Cardiac muscle cell (in vitro differentiated cells and primary cell): ENCODE measurements around the gene ELL. TPM values are rescaled to one million over a fixed set of nuclear protein-coding genes. Genes with fewer than 3 reads are reported as not detected.

Experiments used
- DNase-seq, 2 donors: peaks; one replicate each; pipeline versions ENCODE4 v3.0.0 to v3.0.0-alpha.2; 2010 to 2017; ENCODE audit warnings: low read depth in 1 of 2, low spot score in 1 of 2
- H3K27ac ChIP-seq: fragments of 200-600 bp; sonication (generic); 2 replicates; pipeline ENCODE4 v1.5.1; 2016
- H3K27me3 ChIP-seq: fragments of 200-600 bp; sonication (generic); 2 replicates; pipeline ENCODE4 v1.6.0; 2016; ENCODE audit warnings: control low read depth
- H3K36me3 ChIP-seq: fragments of 200-600 bp; sonication (generic); 2 replicates; pipeline ENCODE4 v1.5.1; 2016; ENCODE audit warnings: control low read depth
- H3K4me1 ChIP-seq: fragments of 200-600 bp; sonication (generic); 2 replicates; pipeline ENCODE4 v1.8.1; 2017; ENCODE audit warnings: low read depth, mild to moderate bottlenecking, mixed run types
- H3K4me3 ChIP-seq: fragments of 200-600 bp; sonication (generic); 2 replicates; pipeline ENCODE4 v1.5.1; 2016; ENCODE audit warnings: mild to moderate bottlenecking
- H3K9me3 ChIP-seq: fragments of 200-600 bp; sonication (generic); 2 replicates; pipeline ENCODE4 v1.5.1; 2017; ENCODE audit warnings: low read depth, mild to moderate bottlenecking, control low read depth
- CTCF ChIP-seq: IDR thresholded peaks from 2 replicates; pipeline ENCODE4 v1.5.1; 2012; ENCODE audit warnings: low read depth, mild to moderate bottlenecking, low read length
- polyA plus RNA-seq: library from polyadenylated mRNA; unstranded; fragments of >200 nt; fragmentation: Nextera tagmentation; extraction: Ambion mirVana; gene quantifications from 2 replicates; pipeline ENCODE4 v1.2.1, GENCODE V29; 2016
- total RNA-seq: library from RNA; depleted of rRNA; stranded (reverse); fragments of >200 nt; gene quantifications from 2 replicates; pipeline ENCODE4 v1.2.3, GENCODE V29; 2016

The ELL gene
- total and polyA plus RNA-seq, 2 experiments from 2014 or later, result 14.8 to 20.7 TPM

- no peak for DNase-seq
- no peaks in the 10 kb centered on the region for H3K36me3 ChIP-seq
- no peaks in the 10 kb centered on the region for H3K9me3 ChIP-seq
- H3K4me3 ChIP-seq, result no peak overlapping the region
- no peak overlapping the region for H3K27ac ChIP-seq
- TF ChIP-seq CTCF, result no peak
- peaks cover 4% of the 10 kb centered on the region for H3K4me1 ChIP-seq
- peaks cover 3% of the 10 kb centered on the region for H3K27me3 ChIP-seq
These were observed 128.9 kb downstream of the ELL start for GRCh38 chr19:18392926-18393325.

Other genes with a start within 250 kb of the ELL start
- gene IQCN, start 247.6 kb downstream of the ELL start, total RNA-seq, result 2.3 and 3.2 TPM in 2 replicates
- gene IQCN, start 247.6 kb downstream of the ELL start, polyA plus RNA-seq, result 0.38 and 0.72 TPM in 2 replicates
- 430 and 496 TPM in 2 replicates for gene JUND, start 240.4 kb downstream of the ELL start, total RNA-seq
- gene JUND, start 240.4 kb downstream of the ELL start, polyA plus RNA-seq, result 262 and 265 TPM in 2 replicates
- 446 and 493 TPM in 2 replicates for gene LSM4, start 199.0 kb downstream of the ELL start, total RNA-seq
- gene LSM4, start 199.0 kb downstream of the ELL start, polyA plus RNA-seq, result 418 and 422 TPM in 2 replicates
- 19.6 and 19.7 TPM in 2 replicates for gene PGPEP1, start 181.5 kb downstream of the ELL start, total RNA-seq
- 12.9 and 14.0 TPM in 2 replicates for gene PGPEP1, start 181.5 kb downstream of the ELL start, polyA plus RNA-seq
- gene GDF15, start 135.9 kb downstream of the ELL start, total RNA-seq, result 2.9 and 10.0 TPM in 2 replicates
- gene GDF15, start 135.9 kb downstream of the ELL start, polyA plus RNA-seq, result 2.4 and 8.2 TPM in 2 replicates
- 0.04 TPM in 1 of 2 replicates, not detected in the other for gene LRRC25, start 124.4 kb downstream of the ELL start, total RNA-seq
- not detected in 2 replicates for gene LRRC25, start 124.4 kb downstream of the ELL start, polyA plus RNA-seq
- 154 and 180 TPM in 2 replicates for gene SSBP4, start 102.7 kb downstream of the ELL start, total RNA-seq
- 151 and 175 TPM in 2 replicates for gene SSBP4, start 102.7 kb downstream of the ELL start, polyA plus RNA-seq
- 218 and 298 TPM in 2 replicates for gene ISYNA1, start 83.9 kb downstream of the ELL start, total RNA-seq
- gene ISYNA1, start 83.9 kb downstream of the ELL start, polyA plus RNA-seq, result 370 and 442 TPM in 2 replicates
- gene FKBP8, start 21.5 kb upstream of the ELL start, total RNA-seq, result 514 and 568 TPM in 2 replicates
- gene FKBP8, start 21.5 kb upstream of the ELL start, polyA plus RNA-seq, result 398 and 473 TPM in 2 replicates
- 137 and 160 TPM in 2 replicates for gene KXD1, start 35.8 kb upstream of the ELL start, total RNA-seq
- gene KXD1, start 35.8 kb upstream of the ELL start, polyA plus RNA-seq, result 111 and 127 TPM in 2 replicates
- gene UBA52, start 49.8 kb upstream of the ELL start, total RNA-seq, result 387 and 390 TPM in 2 replicates
- gene UBA52, start 49.8 kb upstream of the ELL start, polyA plus RNA-seq, result 415 and 457 TPM in 2 replicates
- 130 and 133 TPM in 2 replicates for gene REX1BD, start 66.7 kb upstream of the ELL start, total RNA-seq
- 141 and 179 TPM in 2 replicates for gene REX1BD, start 66.7 kb upstream of the ELL start, polyA plus RNA-seq
- 0.14 and 0.69 TPM in 2 replicates for gene CRLF1, start 84.7 kb upstream of the ELL start, total RNA-seq
- gene CRLF1, start 84.7 kb upstream of the ELL start, polyA plus RNA-seq, result 0.89 and 1.2 TPM in 2 replicates
- 0.74 and 1.6 TPM in 2 replicates for gene TMEM59L, start 90.8 kb upstream of the ELL start, total RNA-seq
- gene TMEM59L, start 90.8 kb upstream of the ELL start, polyA plus RNA-seq, result 2.0 and 2.4 TPM in 2 replicates
- gene KLHL26, start 115.0 kb upstream of the ELL start, total RNA-seq, result 8.6 and 9.5 TPM in 2 replicates
- gene KLHL26, start 115.0 kb upstream of the ELL start, polyA plus RNA-seq, result 8.0 and 8.2 TPM in 2 replicates
- gene CRTC1, start 161.6 kb upstream of the ELL start, total RNA-seq, result 12.8 and 13.8 TPM in 2 replicates
- 4.0 and 5.8 TPM in 2 replicates for gene CRTC1, start 161.6 kb upstream of the ELL start, polyA plus RNA-seq